B cell (primary cell): ENCODE data around the gene PARD6G. TPM values are rescaled to one million over a fixed set of nuclear protein-coding genes. Genes with fewer than 3 reads are reported as not detected.

ENCODE experiments used
- ATAC-seq: fragments of 200-7000 bp; cut with Tn5 transposase; one replicate; pipeline ENCODE4 v1.10.0; 2021; ENCODE audit warnings: low read depth, mild to moderate bottlenecking, moderate number of reproducible peaks, moderate library complexity
- CTCF ChIA-PET: fragments of 350-600 bp; sonication (Branson Sonifier 250); formaldehyde crosslinking; loops from one replicate; lab custom pipeline; 2021; ENCODE audit warnings: antibody characterized with exemption, inconsistent platforms; lab: Charles Lee
- POLR2A ChIA-PET: fragments of 350-600 bp; sonication (Branson Sonifier 250); formaldehyde crosslinking; loops from one replicate; lab custom pipeline; 2021; ENCODE audit warnings: antibody characterized with exemption; lab: Charles Lee
- DNase-seq: peaks from one replicate; pipeline ENCODE4 v3.0.0; 2013
- H2AFZ ChIP-seq: 2 replicates; pipeline ENCODE4 v1.6.1; 2012; ENCODE audit warnings: mild to moderate bottlenecking, low read depth, low read length; ENCODE audit not compliant: insufficient read depth, poor library complexity, severe bottlenecking
- H3K27ac ChIP-seq, 2 donors: 1 replicate in 1 of 2; 2 replicates in 1 of 2; pipeline ENCODE4 v1.5.1; 2012 to 2013; ENCODE audit warnings: low read length in 2 of 2, mild to moderate bottlenecking in 2 of 2, moderate library complexity in 1 of 2
- H3K27me3 ChIP-seq, 4 experiments: fragments of 200-600 bp in 1 of 4; sonication (generic) in 1 of 4; replicated peaks in 1 of 4; 1 replicate in 2 of 4; 2 replicates in 2 of 4; pipeline versions ENCODE4 v1.6.1 to v1.7.0; 2013 to 2016; ENCODE audit warnings: low read length in 3 of 4, mild to moderate bottlenecking in 2 of 4, mixed read lengths in 1 of 4, moderate library complexity in 1 of 4; ENCODE audit not compliant: insufficient read depth in 4 of 4, control insufficient read depth in 3 of 4; ENCODE audit errors: control extremely low read depth in 1 of 4
- H3K36me3 ChIP-seq, 2 experiments: replicated peaks in 1 of 2; 1 replicate in 1 of 2; 2 replicates in 1 of 2; pipeline versions ENCODE4 v1.6.1 to v1.7.1; 2013; ENCODE audit warnings: low read length in 1 of 2; ENCODE audit not compliant: insufficient read depth in 2 of 2, control insufficient read depth in 1 of 2; ENCODE audit errors: control extremely low read depth in 1 of 2, extremely low read depth in 1 of 2
- H3K4me1 ChIP-seq, 2 donors: fragments of 200-600 bp in 1 of 2; sonication (generic) in 1 of 2; 1 replicate in 1 of 2; 2 replicates in 1 of 2; pipeline versions ENCODE4 v1.5.1 to v1.6.1; 2013 to 2017; ENCODE audit warnings: low read length in 2 of 2; ENCODE audit not compliant: control insufficient read depth in 2 of 2, insufficient read depth in 2 of 2
- H3K4me2 ChIP-seq: replicated peaks from 2 replicates; pipeline ENCODE3; 2012; ENCODE audit warnings: mild to moderate bottlenecking, low read depth, low read length; ENCODE audit not compliant: poor library complexity, severe bottlenecking
- H3K4me3 ChIP-seq, 5 experiments: fragments of 200-600 bp in 1 of 5; sonication (generic) in 1 of 5; 1 replicate in 3 of 5; 2 replicates in 2 of 5; pipeline versions ENCODE4 v1.5.1 to v1.7.0; 2011 to 2016; ENCODE audit warnings: low read length in 4 of 5, mild to moderate bottlenecking in 4 of 5, low read depth in 2 of 5, control low read depth in 1 of 5, moderate library complexity in 1 of 5; ENCODE audit not compliant: insufficient read depth in 1 of 5; ENCODE audit errors: control extremely low read depth in 1 of 5, extremely low read depth in 1 of 5
- H3K79me2 ChIP-seq: fragments of 200-600 bp; sonication (generic); one replicate; pipeline ENCODE4 v1.6.0; 2016; ENCODE audit warnings: low read length; ENCODE audit not compliant: control insufficient read depth, insufficient read depth
- H3K9ac ChIP-seq: fragments of 200-600 bp; sonication (generic); 2 replicates; pipeline ENCODE4 v1.6.1; 2017; ENCODE audit warnings: mild to moderate bottlenecking, low read length, moderate library complexity
- H3K9me3 ChIP-seq, 3 donors: one replicate each; pipeline versions ENCODE4 v1.6.1 to v1.7.1; 2013; ENCODE audit warnings: low read length in 2 of 3; ENCODE audit not compliant: control insufficient read depth in 2 of 3, insufficient read depth in 1 of 3; ENCODE audit errors: control extremely low read depth in 1 of 3
- H4K20me1 ChIP-seq: 2 replicates; pipeline ENCODE4 v1.6.0; 2012; ENCODE audit warnings: mild to moderate bottlenecking, low read length; ENCODE audit not compliant: insufficient read depth, control insufficient read depth, poor library complexity, severe bottlenecking
- H3K27ac Mint-ChIP-seq: one replicate; pipeline ENCODE4 v1.8.0; 2021; ENCODE audit warnings: mixed read lengths
- H3K27me3 Mint-ChIP-seq: one replicate; pipeline ENCODE4 v1.8.0; 2021; ENCODE audit warnings: mixed read lengths
- H3K4me1 Mint-ChIP-seq: one replicate; pipeline ENCODE4 v1.8.0; 2021; ENCODE audit warnings: mixed read lengths
- H3K4me3 Mint-ChIP-seq: one replicate; pipeline ENCODE4 v1.8.0; 2021; ENCODE audit warnings: mixed read lengths
- H3K9me3 Mint-ChIP-seq: one replicate; pipeline ENCODE4 v1.8.0; 2022; ENCODE audit warnings: mixed read lengths; ENCODE audit not compliant: insufficient read depth
- CTCF ChIP-seq: fragments of 200-600 bp; IDR thresholded peaks from one replicate; pipeline ENCODE4 v1.8.0; 2022; ENCODE audit warnings: antibody characterized with exemption, mild to moderate bottlenecking
- EZH2 ChIP-seq: IDR thresholded peaks from 2 replicates; pipeline ENCODE4 v1.6.1; 2012; ENCODE audit warnings: borderline replicate concordance, low read depth, mild to moderate bottlenecking, moderate library complexity, low read length; ENCODE audit not compliant: insufficient read depth, poor library complexity, severe bottlenecking
- WGBS: methylation state at CpG from one replicate; pipeline ENCODE4 v1.1.5; 2013; ENCODE audit warnings: missing lambda C conversion rate; ENCODE audit not compliant: insufficient coverage; 5-methylcytosine and 5-hydroxymethylcytosine counted together
- intact Hi-C: fragments of 100-400 bp; cut with micrococcal nuclease; formaldehyde crosslinking; loops from one replicate; pipeline ENCODE4 v1.10.0; 2022
- polyA plus RNA-seq: library from polyadenylated mRNA; depleted of rRNA; stranded (reverse); fragments of >200 nt; gene quantifications from 2 replicates; pipeline ENCODE4 v1.2.3, GENCODE V29; 2012
- total RNA-seq, 2 donors: library from RNA; stranded (reverse); fragments of 120-200 nt in 1 of 2; gene quantifications; 1 replicate in 1 of 2; 2 replicates in 1 of 2; pipeline versions ENCODE4 v1.2.3 to v1.2.4, GENCODE V29; 2013 to 2022

PARD6G gene
- total and polyA plus RNA-seq, 2 donors (not counting 1 experiment from before 2014, with no cell fraction given) = not detected

GRCh38 chr18:80147037-80147417 is 100.3 kb downstream of the PARD6G start:
- Histone ChIP-seq H3K27me3 (no peaks in the 10 kb centered on the region), H3K4me3 (peak overlapping the region in 4 of 5 experiments; percentile 56 to 76 (median 66)), H4K20me1 (no peaks in the 10 kb centered on the region), H3K4me2 (peak overlapping the region; percentile 89), H3K36me3 (no peaks in the 10 kb centered on the region), H3K4me1 (peaks cover 10 to 11% of the 10 kb centered on the region in 2 donors), H2AFZ (peak overlapping the region; percentile 76), H3K79me2 (no peaks in the 10 kb centered on the region), H3K9me3 (no peaks in the 10 kb centered on the region), H3K27ac (no peak overlapping the region), H3K9ac (peak overlapping the region; percentile 75)
- WGBS = 43% methylated on average over 11 of the region's 12 CpGs
- POLR2A ChIA-PET = no interaction called here
- H3K9me3 Mint-ChIP-seq = no peaks in the 10 kb centered on the region
- peak overlapping the region; percentile 94 for H3K4me3 Mint-ChIP-seq
- peaks cover 20% of the 10 kb centered on the region for H3K4me1 Mint-ChIP-seq
- DNase-seq (no peak), ATAC-seq (peak; percentile 8)
- CTCF ChIA-PET = interaction anchor here (1.2 to 3.2 kb wide), 3 partner anchors 8 to 11 kb away, joined by 3 to 21 read pairs (median 5); no protein-coding TSS in a partner anchor
- intact Hi-C loops = loop anchor here (1.0 to 10.0 kb wide), 4 partner anchors 39 to 350 kb away; partner anchors contain the start of genes KCNG2, SLC66A2 and TXNL4A
- H3K27ac Mint-ChIP-seq = peak overlapping the region; percentile 6
- TF ChIP-seq EZH2 (no peak), CTCF (no peak)
- H3K27me3 Mint-ChIP-seq = no peaks in the 10 kb centered on the region

- TF ChIP-seq EZH2 (no peak), CTCF (no peak)
- no peak overlapping the region for H3K4me2 ChIP-seq
- no peak overlapping the region for H3K4me3 ChIP-seq
- WGBS = 98% methylated on average over 4 of the region's 5 CpGs
- H3K4me1 ChIP-seq = peaks cover 10 to 11% of the 10 kb centered on the region in 2 donors
- Mint-ChIP-seq H3K27ac (no peak overlapping the region), H3K4me3 (no peak overlapping the region), H3K9me3 (no peaks in the 10 kb centered on the region), H3K4me1 (peaks cover 17% of the 10 kb centered on the region), H3K27me3 (no peaks in the 10 kb centered on the region)
- ATAC-seq (no peak), DNase-seq (no peak)
- no peaks in the 10 kb centered on the region for H3K9me3 ChIP-seq
- H4K20me1 ChIP-seq = no peaks in the 10 kb centered on the region
- intact Hi-C loops = loop anchor here (5.0 to 10.0 kb wide), 3 partner anchors 160 to 348 kb away; partner anchors contain the start of genes KCNG2, SLC66A2 and TXNL4A
- no peak overlapping the region for H3K9ac ChIP-seq
- H3K79me2 ChIP-seq = no peaks in the 10 kb centered on the region
- H3K27me3 ChIP-seq = no peaks in the 10 kb centered on the region
- H2AFZ ChIP-seq = no peak overlapping the region
- POLR2A ChIA-PET = no interaction called here
- no peak overlapping the region for H3K27ac ChIP-seq
- no peaks in the 10 kb centered on the region for H3K36me3 ChIP-seq
- CTCF ChIA-PET = no interaction called here
These were observed 102.0 kb downstream of the PARD6G start for GRCh38 chr18:80145196-80145804.
